A549 (cell line): ENCODE data around the gene STRN4.
"Not testable (repeated sequence)": the region's sequence is repeated elsewhere in the genome, so short reads cannot be mapped to it uniquely, and the experiment has no call there.

ENCODE experiments used
- EHMT2 ChIP-seq: fragments of 200-600 bp; sonication (generic); IDR thresholded peaks from 2 replicates; pipeline ENCODE4 v1.6.1; 2016; ENCODE audit warnings: antibody characterized with exemption, low read depth, mild to moderate bottlenecking, moderate library complexity
- KDM1A ChIP-seq: fragments of 200-600 bp; sonication (generic); IDR thresholded peaks from 2 replicates; pipeline ENCODE4 v1.6.1; 2016; ENCODE audit warnings: low read depth, mild to moderate bottlenecking
- NR3C1 ChIP-seq: fragments of >200 bp; sonication (Bioruptor Twin); formaldehyde crosslinking; IDR thresholded peaks from 3 replicates; pipeline ENCODE4 v1.6.1; 2017
- POLR2A ChIP-seq: IDR thresholded peaks from 2 replicates; pipeline ENCODE4 v1.6.1; 2012; ENCODE audit warnings: mild to moderate bottlenecking, low read length
- RAD21 ChIP-seq, 2 experiments: fragments of >200 bp in 1 of 2; sonication (Bioruptor Twin) in 1 of 2; formaldehyde crosslinking in 1 of 2; IDR thresholded peaks in 1 of 2; conservative IDR thresholded peaks in 1 of 2; 2 replicates in 1 of 2; 3 replicates in 1 of 2; pipeline ENCODE4 v1.6.1; 2012 to 2018; ENCODE audit warnings: inconsistent platforms in 1 of 2
- TF ChIP-seq, protein P1 (sequence below): fragments of >200 bp; sonication (Bioruptor Twin); formaldehyde crosslinking; IDR thresholded peaks from 3 replicates; pipeline ENCODE4 v1.5.1; 2016
- TF ChIP-seq, protein P2 (sequence below): IDR thresholded peaks from 2 replicates; pipeline ENCODE4 v1.6.1; 2012
- TF ChIP-seq, protein P3 (sequence below): fragments of 200-600 bp; sonication (generic); IDR thresholded peaks from 2 replicates; pipeline ENCODE4 v1.6.1; 2016; ENCODE audit warnings: antibody characterized with exemption, mild to moderate bottlenecking, moderate library complexity

DNA sequence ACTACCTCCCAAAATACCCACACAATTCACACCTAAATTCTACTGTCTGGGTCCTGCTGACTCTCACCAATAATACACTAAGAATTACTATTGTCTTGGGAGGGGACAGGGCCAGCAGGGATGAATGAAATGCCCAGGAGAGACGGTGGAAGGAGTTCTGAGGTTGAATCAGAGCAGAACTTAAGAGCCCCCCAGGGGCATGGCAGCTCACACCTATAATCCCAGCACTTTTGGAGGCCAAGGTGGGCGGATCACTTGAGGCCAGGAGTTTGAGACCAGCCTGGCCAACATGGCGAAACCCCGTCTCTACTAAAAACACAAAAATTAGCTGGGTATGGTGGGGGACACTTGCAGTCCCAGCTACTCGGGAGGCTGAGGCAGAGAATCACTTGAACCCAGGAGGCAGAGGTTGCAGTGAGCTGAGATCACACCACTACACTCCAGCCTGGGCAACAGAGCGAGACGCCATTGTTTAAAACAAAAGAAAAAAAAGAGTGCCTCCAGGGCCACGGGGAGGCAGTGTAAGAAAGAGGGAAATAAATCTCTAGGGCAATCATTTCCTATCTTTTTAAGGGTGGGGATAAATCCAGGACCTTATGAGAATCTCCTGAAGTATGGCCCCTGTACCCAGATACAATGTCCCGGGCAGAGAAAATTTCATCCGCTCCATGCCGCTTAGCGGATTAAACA is 31.9 kb upstream of the STRN4 start:
- TF ChIP-seq, protein P1, sequence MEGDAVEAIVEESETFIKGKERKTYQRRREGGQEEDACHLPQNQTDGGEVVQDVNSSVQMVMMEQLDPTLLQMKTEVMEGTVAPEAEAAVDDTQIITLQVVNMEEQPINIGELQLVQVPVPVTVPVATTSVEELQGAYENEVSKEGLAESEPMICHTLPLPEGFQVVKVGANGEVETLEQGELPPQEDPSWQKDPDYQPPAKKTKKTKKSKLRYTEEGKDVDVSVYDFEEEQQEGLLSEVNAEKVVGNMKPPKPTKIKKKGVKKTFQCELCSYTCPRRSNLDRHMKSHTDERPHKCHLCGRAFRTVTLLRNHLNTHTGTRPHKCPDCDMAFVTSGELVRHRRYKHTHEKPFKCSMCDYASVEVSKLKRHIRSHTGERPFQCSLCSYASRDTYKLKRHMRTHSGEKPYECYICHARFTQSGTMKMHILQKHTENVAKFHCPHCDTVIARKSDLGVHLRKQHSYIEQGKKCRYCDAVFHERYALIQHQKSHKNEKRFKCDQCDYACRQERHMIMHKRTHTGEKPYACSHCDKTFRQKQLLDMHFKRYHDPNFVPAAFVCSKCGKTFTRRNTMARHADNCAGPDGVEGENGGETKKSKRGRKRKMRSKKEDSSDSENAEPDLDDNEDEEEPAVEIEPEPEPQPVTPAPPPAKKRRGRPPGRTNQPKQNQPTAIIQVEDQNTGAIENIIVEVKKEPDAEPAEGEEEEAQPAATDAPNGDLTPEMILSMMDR, result not testable (repeated sequence)
- TF ChIP-seq EHMT2, POLR2A, KDM1A, NR3C1: not testable (repeated sequence)
- TF ChIP-seq, protein P2, sequence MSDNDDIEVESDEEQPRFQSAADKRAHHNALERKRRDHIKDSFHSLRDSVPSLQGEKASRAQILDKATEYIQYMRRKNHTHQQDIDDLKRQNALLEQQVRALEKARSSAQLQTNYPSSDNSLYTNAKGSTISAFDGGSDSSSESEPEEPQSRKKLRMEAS, result not testable (repeated sequence)
- peak in 1 of 2 experiments; percentile 24; a peak in 2 of 5 replicates for TF ChIP-seq RAD21 (conservative IDR thresholded peaks at IDR 0.05 in 1 of 2, IDR thresholded peaks at IDR 0.05 in 1 of 2)
- TF ChIP-seq, protein P3, sequence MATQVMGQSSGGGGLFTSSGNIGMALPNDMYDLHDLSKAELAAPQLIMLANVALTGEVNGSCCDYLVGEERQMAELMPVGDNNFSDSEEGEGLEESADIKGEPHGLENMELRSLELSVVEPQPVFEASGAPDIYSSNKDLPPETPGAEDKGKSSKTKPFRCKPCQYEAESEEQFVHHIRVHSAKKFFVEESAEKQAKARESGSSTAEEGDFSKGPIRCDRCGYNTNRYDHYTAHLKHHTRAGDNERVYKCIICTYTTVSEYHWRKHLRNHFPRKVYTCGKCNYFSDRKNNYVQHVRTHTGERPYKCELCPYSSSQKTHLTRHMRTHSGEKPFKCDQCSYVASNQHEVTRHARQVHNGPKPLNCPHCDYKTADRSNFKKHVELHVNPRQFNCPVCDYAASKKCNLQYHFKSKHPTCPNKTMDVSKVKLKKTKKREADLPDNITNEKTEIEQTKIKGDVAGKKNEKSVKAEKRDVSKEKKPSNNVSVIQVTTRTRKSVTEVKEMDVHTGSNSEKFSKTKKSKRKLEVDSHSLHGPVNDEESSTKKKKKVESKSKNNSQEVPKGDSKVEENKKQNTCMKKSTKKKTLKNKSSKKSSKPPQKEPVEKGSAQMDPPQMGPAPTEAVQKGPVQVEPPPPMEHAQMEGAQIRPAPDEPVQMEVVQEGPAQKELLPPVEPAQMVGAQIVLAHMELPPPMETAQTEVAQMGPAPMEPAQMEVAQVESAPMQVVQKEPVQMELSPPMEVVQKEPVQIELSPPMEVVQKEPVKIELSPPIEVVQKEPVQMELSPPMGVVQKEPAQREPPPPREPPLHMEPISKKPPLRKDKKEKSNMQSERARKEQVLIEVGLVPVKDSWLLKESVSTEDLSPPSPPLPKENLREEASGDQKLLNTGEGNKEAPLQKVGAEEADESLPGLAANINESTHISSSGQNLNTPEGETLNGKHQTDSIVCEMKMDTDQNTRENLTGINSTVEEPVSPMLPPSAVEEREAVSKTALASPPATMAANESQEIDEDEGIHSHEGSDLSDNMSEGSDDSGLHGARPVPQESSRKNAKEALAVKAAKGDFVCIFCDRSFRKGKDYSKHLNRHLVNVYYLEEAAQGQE, result not testable (repeated sequence)
